Neuron (in vitro differentiated cells): ENCODE results near the gene AMBP.

Experiments used
- H2AFZ ChIP-seq: one replicate; pipeline ENCODE4 v1.6.1; 2013; ENCODE audit warnings: low read depth, mild to moderate bottlenecking, inconsistent platforms, low read length, moderate library complexity
- H3K27me3 ChIP-seq: one replicate; pipeline ENCODE4 v1.6.1; 2013; ENCODE audit warnings: low read length; ENCODE audit not compliant: insufficient read depth
- H3K36me3 ChIP-seq: one replicate; pipeline ENCODE4 v1.6.1; 2013; ENCODE audit warnings: low read length; ENCODE audit not compliant: insufficient read depth
- H3K4me1 ChIP-seq: one replicate; pipeline ENCODE4 v1.6.1; 2013; ENCODE audit warnings: low read length; ENCODE audit not compliant: insufficient read depth
- H3K4me3 ChIP-seq: 2 replicates; pipeline ENCODE4 v1.5.1; 2013; ENCODE audit warnings: mild to moderate bottlenecking, low read length, moderate library complexity
- H3K9me3 ChIP-seq: one replicate; pipeline ENCODE4 v1.6.1; 2013; ENCODE audit warnings: low read length

The AMBP gene

DNA sequence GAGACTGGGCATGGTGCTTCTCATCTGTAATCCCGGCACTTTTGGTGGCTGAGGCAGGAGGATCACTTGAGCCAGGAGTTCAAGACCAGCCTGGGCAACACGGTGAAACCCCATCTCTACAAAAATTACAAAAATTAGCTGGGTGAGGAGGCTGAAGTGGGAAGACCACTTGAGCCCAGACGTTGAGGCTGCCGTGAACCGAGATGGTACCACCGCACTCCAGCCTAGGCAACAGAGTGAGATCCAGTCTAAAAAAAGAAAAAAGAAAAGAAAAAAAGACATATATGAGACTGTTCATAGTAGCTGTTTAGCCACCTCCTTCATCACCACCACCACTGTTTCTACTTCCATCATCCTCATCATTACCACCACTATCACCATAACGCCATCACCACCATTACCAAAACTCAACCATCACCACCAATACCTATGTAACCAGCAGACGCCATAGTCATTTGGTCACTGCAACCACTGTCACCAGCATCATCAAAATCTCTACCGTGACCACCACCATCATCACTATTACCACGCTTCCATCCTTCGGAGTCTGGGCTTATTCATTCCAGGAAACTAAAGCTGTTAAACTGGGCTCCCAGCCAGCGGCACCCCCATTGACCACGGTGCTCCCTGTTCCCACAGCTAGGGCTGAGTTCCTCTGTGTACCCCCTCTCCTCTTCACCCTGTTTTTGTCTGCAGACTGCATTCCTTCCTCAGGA lies 29.3 kb upstream of the AMBP start:
- peaks cover 3% of the 10 kb centered on the region for H3K27me3 ChIP-seq
- H3K9me3 ChIP-seq: no peaks in the 10 kb centered on the region
- no peaks in the 10 kb centered on the region for H3K36me3 ChIP-seq
- H3K4me1 ChIP-seq: no peaks in the 10 kb centered on the region
- no peak overlapping the region for H2AFZ ChIP-seq
- H3K4me3 ChIP-seq: no peak overlapping the region

GRCh38 chr9:114105236-114105635 lies 27.1 kb upstream of the AMBP start:
- Histone ChIP-seq H3K4me3 (no peak overlapping the region), H3K36me3 (no peaks in the 10 kb centered on the region), H2AFZ (no peak overlapping the region)

GRCh38 chr9:114102484-114102883 lies 24.4 kb upstream of the AMBP start:
- peaks cover 3% of the 10 kb centered on the region for H3K9me3 ChIP-seq
- no peaks in the 10 kb centered on the region for H3K36me3 ChIP-seq
- H3K4me1 ChIP-seq: no peaks in the 10 kb centered on the region
- H3K4me3 ChIP-seq: no peak overlapping the region
- H3K27me3 ChIP-seq: peaks cover 28% of the 10 kb centered on the region
- no peak overlapping the region for H2AFZ ChIP-seq

More at GRCh38 chr9:114105236-114105635, 27.1 kb upstream of the AMBP start:
- no peaks in the 10 kb centered on the region for H3K9me3 ChIP-seq
- peaks cover 6% of the 10 kb centered on the region for H3K27me3 ChIP-seq
- no peaks in the 10 kb centered on the region for H3K4me1 ChIP-seq

GRCh38 chr9:114100536-114100935 lies 22.4 kb upstream of the AMBP start:
- Histone ChIP-seq H3K27me3 (peaks cover 43% of the 10 kb centered on the region), H3K4me1 (no peaks in the 10 kb centered on the region), H2AFZ (no peak overlapping the region), H3K36me3 (no peaks in the 10 kb centered on the region), H3K4me3 (no peak overlapping the region), H3K9me3 (peaks cover 3% of the 10 kb centered on the region)

DNA sequence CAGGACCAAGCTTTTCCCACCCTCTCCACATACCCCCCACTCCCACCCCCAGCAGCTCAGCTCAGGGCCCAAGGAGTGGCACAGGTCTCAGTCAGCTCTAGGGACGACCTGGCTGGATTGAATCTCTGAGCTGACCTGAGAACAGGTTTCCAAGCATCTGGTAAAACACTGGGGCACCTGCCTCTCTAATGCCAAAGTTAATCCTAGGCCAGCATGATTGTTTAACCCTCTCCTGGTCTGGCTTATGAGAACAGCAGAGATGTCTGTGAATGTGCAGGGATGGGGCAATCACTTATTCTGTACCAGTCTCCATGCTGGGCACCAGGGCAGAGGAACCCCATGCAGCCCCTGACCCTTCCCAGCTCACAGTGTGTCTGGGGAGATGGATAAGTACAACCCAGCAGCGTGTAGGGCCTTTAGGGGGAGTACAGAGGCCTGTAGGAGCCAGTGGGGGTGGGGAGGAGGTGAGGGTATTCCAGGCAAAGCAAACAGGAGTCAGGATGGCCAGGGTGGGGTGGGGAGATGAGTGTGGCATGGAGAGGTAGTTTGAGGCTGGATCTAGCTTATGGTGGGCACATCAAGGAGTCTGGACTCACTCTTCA lies 21.7 kb upstream of the AMBP start:
- H2AFZ ChIP-seq: no peak overlapping the region
- H3K4me3 ChIP-seq: no peak overlapping the region
- H3K36me3 ChIP-seq: no peaks in the 10 kb centered on the region
- H3K27me3 ChIP-seq: peaks cover 50% of the 10 kb centered on the region
- H3K9me3 ChIP-seq: peaks cover 3% of the 10 kb centered on the region
- no peaks in the 10 kb centered on the region for H3K4me1 ChIP-seq

DNA sequence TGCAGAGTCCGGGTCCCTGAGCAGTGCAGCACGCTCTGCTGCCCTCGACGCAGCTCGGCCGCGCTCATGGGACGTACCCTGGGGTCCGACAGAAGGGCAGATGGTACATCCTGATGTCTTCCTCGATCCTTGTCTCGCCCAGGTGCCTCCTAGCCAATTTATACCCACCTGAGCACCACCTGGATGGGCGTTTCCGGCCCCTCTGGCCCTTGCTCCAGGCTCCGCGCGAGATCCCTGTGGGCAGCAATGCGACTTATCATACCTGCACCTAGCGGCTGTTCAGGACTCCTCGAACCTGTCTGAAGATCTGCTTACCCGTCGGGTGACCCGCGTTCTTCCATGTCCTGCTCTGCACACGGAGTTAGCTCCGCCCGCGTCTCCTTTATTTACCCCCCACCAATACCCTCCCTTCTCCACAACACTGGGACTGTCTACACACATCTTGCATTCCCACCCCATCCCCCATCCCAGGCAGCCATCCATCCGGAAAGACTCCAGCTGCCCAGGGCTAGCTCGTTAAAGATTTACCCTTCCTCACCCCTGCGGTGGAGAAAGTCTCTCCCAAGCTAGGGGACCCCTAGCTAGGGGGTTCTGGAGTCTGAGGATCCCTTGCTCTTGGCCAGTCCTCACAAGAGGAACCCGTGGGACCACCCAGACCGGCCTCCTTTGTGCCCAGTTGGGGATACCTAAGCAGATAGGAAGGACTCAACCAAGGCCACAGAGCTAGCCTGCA lies 21.0 kb upstream of the AMBP start, which contains the start of gene KIF12:
TSS of gene KIF12 (minus strand) at position 357 of the 733 bp plus-strand sequence. CDS start at position 341, 16 bp downstream.
- H3K27me3 ChIP-seq: peaks cover 54% of the 10 kb centered on the region
- H3K9me3 ChIP-seq: peaks cover 3% of the 10 kb centered on the region
- H3K4me1 ChIP-seq: no peaks in the 10 kb centered on the region
- no peak within 1 kb of the TSS for H3K4me3 ChIP-seq
- no peak within 1 kb of the TSS for H2AFZ ChIP-seq
- H3K36me3 ChIP-seq: no peaks in the 10 kb centered on the region

DNA sequence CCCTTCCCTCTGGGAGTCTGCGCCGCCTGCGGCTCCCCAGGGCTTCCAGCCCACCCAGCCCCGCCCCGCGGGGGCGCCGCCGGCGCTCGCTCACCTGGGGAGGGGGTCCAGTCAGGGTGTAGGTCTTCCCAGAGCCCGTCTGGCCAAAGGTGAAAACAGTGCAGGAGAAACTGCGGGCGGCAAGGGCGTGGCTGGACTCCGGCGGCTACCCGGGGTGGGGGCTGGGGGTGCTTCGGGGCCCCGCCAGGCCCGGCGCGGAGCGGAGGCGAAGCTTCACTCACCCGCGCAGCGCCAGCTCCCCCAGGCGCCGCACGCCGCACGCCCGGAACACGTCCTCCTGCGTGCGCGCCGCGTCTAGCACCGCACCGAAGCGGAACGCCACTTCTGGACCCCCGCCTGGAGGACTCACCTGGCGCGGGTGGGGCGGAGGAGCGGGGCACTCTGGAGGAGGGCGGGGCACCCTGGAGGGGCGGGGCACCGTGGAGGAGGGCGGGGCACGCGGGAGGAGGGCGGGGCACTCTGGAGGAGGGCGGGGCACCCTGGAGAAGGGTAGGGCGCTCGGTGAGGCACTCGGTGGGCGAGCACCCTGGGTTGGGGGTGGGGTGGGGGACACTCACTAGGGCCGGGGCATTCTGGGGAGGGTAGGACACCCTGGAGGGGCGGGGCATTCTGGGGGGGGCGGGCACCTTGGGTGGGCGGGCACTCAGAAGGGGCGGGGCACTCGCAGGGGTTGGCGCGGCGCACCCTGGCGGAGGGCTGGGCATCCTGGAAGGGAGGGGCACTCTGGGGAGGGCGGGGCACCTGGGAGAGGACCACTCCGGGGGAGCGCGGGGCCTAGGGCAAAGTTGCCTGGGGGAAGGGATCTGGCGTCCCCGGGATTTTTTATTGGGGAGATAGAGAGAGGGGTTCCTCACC lies 20.2 kb upstream of the AMBP start:
- no peak overlapping the region for H2AFZ ChIP-seq
- H3K4me3 ChIP-seq: no peak overlapping the region
- peaks cover 54% of the 10 kb centered on the region for H3K27me3 ChIP-seq
- H3K9me3 ChIP-seq: peaks cover 3% of the 10 kb centered on the region
- H3K36me3 ChIP-seq: no peaks in the 10 kb centered on the region
- H3K4me1 ChIP-seq: no peaks in the 10 kb centered on the region

GRCh38 chr9:114097613-114098020 lies 19.5 kb upstream of the AMBP start:
- H3K27me3 ChIP-seq: peaks cover 54% of the 10 kb centered on the region
- no peak overlapping the region for H2AFZ ChIP-seq
- peaks cover 3% of the 10 kb centered on the region for H3K9me3 ChIP-seq
- H3K36me3 ChIP-seq: no peaks in the 10 kb centered on the region
- H3K4me1 ChIP-seq: no peaks in the 10 kb centered on the region
- no peak overlapping the region for H3K4me3 ChIP-seq

DNA sequence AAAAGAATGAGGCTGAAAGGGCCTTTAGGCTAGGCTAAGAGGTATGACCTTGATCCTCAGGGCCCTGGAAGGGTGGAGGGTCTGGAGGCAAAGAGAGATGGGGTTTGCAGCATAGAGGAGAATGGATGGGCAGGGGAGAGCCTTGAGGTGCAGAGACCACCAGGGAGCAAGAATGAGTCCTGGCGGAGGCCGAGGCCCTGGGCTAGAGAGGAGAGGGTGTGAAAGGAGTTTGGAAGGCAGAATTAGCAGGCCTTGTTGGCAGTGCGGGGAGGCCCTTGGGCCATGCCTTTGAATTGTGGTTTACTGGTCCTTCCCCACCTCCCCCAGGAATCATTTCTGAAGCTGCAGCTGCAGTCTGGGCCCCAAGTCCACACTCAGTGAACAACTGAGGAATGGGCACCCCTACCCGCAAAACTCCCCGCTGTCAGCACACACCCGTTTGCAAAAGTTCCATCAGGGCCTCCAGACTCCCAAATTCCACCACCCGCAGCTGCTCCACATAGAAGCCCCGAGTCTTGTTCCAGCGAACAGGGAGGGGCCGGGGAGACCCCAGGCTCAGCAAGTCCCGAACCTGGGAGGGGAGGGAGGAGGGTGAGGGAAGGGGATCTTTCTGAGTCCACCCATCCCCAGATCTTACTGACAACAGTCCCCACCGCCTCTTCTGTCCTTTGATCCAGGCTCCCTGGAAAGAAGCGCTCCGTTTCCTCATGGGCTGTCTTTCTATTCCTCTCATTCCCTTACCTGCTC lies 18.9 kb upstream of the AMBP start:
- Histone ChIP-seq H3K4me3 (no peak overlapping the region), H3K36me3 (no peaks in the 10 kb centered on the region), H2AFZ (no peak overlapping the region), H3K27me3 (peaks cover 54% of the 10 kb centered on the region), H3K9me3 (peaks cover 3% of the 10 kb centered on the region), H3K4me1 (no peaks in the 10 kb centered on the region)

GRCh38 chr9:114096041-114096511 lies 18.0 kb upstream of the AMBP start:
- H3K4me3 ChIP-seq: no peak overlapping the region

GRCh38 chr9:114094971-114095370 lies 16.9 kb upstream of the AMBP start:
- Histone ChIP-seq H3K36me3 (no peaks in the 10 kb centered on the region), H3K4me3 (no peak overlapping the region), H3K9me3 (peaks cover 3% of the 10 kb centered on the region), H3K27me3 (peaks cover 48% of the 10 kb centered on the region), H3K4me1 (no peaks in the 10 kb centered on the region), H2AFZ (no peak overlapping the region)

More at GRCh38 chr9:114096041-114096511, 18.0 kb upstream of the AMBP start:
- Histone ChIP-seq H3K36me3 (no peaks in the 10 kb centered on the region), H2AFZ (no peak overlapping the region), H3K27me3 (peaks cover 54% of the 10 kb centered on the region), H3K4me1 (no peaks in the 10 kb centered on the region), H3K9me3 (peaks cover 3% of the 10 kb centered on the region)
